Right ventricle myocardium inferior (tissue), 1 donor: ENCODE data around the gene NSD1. TPM values are rescaled to one million over a fixed set of nuclear protein-coding genes. Genes with fewer than 3 reads are reported as not detected.
"Not testable (repeated sequence)": the region's sequence is repeated elsewhere in the genome, so short reads cannot be mapped to it uniquely, and the experiment has no call there.

ENCODE experiments used
- ATAC-seq: fragments of 200-7000 bp; cut with Tn5 transposase; one replicate; pipeline ENCODE4 v1.9.1; 2020; ENCODE audit warnings: mild to moderate bottlenecking, moderate library complexity
- DNase-seq: peaks from one replicate; pipeline ENCODE4 v3.0.0; 2021; ENCODE audit errors: missing footprints
- intact Hi-C: fragments of 100-400 bp; cut with DNase I; formaldehyde crosslinking; loops from one replicate; pipeline ENCODE4 v1.11.0; 2022
- total RNA-seq: library from RNA; stranded (reverse); fragmentation: NEBNext Ultra II Directional; extraction: Animal tissue kit (Norgen Biotek cat#: 25700); gene quantifications from one replicate; pipeline ENCODE4 v1.2.1, GENCODE V29; 2021
- donor health status: DM: no; HTN: yes; CAD: no; lungs with severe emphysema.

Gene NSD1
- total RNA-seq, 1 donor from 2014 or later, result 36.1 TPM

GRCh38 chr5:177328545-177329231 lies 195.1 kb downstream of the NSD1 start:
- intact Hi-C loops, result no loop called here
- DNase-seq, result peak; percentile 48
- ATAC-seq, result no peak

GRCh38 chr5:177329883-177330282 lies 196.3 kb downstream of the NSD1 start:
- DNase-seq (no peak), ATAC-seq (no peak)
- intact Hi-C loops, result no loop called here

DNA sequence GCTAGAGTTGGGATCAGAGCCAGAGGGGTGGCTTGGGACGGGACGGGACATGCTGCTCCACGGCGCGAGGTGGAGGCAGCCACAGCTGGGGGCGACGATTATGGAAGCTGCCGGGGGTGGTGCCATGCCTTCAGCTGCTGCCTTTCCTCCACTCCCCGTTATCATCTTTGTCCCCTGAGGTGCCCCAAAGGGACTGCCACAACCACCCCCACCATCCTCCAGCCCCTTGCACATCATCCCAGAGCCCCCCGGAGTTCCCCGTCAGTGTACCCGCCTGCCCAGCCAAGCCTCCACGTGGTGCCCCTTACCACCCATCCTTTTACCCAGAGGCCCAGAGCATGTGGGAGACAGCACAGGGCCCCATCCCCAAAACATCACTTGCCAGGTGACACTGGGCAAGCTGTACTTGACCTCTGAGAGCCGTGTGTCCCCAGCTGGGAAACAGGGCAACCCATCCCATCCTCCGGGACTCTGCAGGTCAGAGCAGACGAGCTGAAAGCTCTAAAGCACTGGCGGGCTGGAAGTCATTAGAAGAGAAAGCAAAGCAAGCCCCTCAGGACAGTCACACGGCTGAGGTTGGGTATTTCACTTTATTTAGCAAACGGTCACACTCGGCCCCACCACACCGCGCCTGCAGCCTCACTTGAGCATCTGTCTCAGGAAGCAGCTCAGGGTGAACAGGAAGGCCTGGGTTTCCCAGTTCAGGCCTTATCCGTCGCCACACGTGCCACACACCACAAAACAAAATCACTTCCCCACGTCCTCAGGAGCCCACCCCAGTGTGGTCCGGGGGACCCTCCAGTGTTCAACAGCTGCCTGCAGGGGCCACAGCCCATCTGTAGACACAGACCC lies 197.6 kb downstream of the NSD1 start:
- intact Hi-C loops, result no loop called here
- peak; percentile 35 for DNase-seq
- no peak for ATAC-seq

DNA sequence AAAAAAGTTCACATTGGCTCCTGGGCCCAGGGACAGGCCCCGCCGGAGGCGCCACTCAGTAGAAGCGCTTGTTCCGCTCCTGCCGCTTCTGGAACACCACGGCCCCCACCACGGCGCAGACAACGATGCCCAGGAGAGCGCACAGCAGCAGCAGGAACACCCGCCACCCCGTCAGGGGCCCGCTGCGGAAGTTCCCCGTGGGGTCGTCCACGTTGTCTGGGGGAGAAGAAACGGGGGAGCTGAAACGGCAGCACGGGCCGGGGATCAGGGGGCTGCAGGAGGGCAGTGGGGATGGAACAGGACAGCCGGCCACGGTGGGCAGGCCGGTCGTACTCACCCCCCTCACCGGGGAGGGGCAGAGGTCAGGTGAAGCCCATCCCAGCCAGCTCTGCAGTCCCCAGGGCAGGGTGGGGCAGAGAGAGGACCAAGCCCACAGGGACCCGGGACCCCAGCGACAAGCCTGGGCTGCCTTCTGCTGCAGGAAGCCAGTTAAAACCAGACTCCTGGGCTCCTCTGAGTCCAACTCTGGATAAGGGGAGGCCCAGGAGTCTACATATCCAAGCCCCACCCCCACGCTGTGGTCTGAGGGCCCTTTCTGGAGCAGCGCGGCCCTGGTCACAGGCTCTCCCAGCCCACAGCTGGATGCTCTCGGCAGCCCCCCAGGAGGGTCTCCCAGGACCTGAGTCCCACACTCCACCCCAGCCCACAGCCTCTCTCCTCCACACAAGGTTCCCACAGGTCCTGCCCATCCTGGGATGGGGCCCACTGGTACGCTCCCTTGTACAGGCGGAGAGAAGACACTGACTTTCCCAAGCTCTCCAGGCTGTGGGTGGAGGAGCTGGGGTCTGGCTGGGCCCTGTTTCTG lies 198.7 kb downstream of the NSD1 start:
- intact Hi-C loops, result no loop called here
- DNase-seq (no peak), ATAC-seq (no peak)

GRCh38 chr5:177332896-177333260 lies 199.3 kb downstream of the NSD1 start:
- ATAC-seq (no peak), DNase-seq (peak; percentile 53)
- intact Hi-C loops, result no loop called here

DNA sequence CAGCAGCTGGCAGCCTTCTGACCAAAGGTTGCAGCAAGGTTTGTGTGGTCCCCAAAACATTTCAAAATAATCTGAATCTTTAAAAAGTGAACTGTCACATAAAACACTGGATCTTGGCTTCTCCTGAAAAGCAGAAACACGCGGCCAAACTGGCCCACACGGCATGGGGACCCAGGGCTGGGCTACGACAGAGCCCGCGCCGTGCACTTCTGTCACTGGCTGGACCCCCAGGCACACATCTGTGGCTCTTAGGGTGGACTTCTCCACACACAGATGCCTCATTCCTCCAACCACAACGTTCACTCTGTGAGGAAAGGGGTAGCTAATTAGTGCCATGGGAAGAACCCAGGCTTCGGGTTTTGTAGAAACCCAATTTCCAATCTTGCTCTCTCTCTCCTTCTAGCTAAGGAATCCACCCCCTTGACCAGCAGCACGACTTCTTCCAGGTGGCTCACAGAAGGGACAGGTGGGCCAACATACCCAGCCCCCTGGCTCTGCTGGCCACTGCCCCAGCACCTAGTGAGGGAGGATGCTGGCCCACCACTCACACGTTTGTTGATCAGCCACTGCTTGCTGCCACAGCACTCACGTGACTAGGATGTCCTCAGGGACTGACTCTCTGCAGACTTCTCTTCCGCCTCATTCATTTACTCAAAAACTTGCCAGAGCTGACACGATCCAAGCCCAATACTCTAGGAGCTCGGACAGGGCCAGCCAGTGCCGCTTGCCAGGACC lies 200.0 kb downstream of the NSD1 start:
- no peak for DNase-seq
- no peak for ATAC-seq
- intact Hi-C loops, result no loop called here

DNA sequence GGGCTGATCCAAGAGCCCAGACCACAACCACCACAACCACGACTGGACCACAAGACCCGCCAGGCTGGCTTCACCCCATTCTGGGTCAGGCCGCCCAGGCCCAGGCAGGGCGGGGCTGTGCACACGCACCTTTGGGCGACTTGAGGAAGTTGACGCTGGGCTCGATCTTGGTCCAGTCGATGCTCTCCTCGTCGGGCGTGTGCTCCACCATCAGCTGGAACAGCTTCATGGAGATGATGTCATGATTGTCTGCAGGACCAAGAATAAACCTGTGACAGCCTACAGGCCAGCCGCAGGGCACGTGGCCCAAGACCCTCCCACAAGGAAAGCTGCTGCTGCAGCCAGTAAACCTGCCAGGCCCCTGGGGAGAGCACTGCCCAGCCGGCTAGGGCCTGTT lies 200.6 kb downstream of the NSD1 start:
- DNase-seq, result peak; percentile 23
- no peak for ATAC-seq
- intact Hi-C loops, result no loop called here

- ATAC-seq (peak; percentile 76), DNase-seq (peak; percentile 42)
- intact Hi-C loops, result no loop called here
Observed at GRCh38 chr5:177334781-177335700, 201.5 kb downstream of the NSD1 start.

GRCh38 chr5:177335701-177336065 lies 202.1 kb downstream of the NSD1 start:
- peak; percentile 36 for ATAC-seq
- intact Hi-C loops, result no loop called here
- peak; percentile 58 for DNase-seq

- no peak for ATAC-seq
- intact Hi-C loops, result no loop called here
- peak; percentile 48 for DNase-seq
Observed at GRCh38 chr5:177336112-177336511, 202.5 kb downstream of the NSD1 start.

- intact Hi-C loops, result no loop called here
- ATAC-seq (no peak), DNase-seq (peak; percentile 27)
Observed at GRCh38 chr5:177336603-177337494, 203.3 kb downstream of the NSD1 start.

DNA sequence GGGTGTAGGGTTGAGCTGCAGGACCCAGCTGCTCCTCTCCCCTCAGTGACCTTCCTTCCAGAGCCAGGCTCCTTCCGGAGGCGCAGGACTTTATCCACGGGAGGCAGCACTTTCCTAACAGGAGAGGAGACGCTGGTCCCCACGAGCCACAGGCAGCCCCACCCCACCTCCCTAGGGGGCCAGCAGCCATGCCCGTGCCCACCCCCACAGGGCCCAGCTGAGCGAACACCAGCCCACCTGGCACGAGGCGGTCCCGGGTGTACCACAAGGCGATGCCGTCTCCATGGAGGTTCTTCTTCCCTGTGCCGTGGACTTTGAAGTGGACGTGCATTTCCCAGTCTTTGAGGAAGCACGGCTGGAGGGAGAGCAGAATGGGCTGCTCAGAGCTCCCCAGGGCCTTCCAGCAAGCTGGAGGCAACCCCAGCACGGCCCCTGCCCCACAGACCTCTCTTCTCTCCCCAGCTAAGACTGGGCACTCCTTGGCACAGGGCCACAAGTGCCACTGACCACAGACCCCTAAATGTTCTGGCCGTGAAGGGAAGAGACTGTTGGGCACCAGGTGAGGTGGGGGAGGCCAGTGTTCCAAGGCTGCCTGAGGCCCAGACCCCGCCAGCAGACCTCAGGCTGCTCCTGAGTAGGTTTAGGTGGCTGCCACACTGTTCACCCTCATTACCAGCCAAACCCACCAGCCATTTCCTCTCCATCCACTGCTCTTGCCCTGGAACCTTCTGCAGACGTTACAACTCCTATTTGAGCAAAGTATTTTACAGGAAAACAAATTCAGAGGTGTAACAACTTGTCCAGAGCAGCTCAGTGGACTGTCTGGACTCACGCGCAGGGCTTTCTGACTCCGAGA lies 204.9 kb downstream of the NSD1 start:
- DNase-seq (no peak), ATAC-seq (no peak)
- intact Hi-C loops, result no loop called here

DNA sequence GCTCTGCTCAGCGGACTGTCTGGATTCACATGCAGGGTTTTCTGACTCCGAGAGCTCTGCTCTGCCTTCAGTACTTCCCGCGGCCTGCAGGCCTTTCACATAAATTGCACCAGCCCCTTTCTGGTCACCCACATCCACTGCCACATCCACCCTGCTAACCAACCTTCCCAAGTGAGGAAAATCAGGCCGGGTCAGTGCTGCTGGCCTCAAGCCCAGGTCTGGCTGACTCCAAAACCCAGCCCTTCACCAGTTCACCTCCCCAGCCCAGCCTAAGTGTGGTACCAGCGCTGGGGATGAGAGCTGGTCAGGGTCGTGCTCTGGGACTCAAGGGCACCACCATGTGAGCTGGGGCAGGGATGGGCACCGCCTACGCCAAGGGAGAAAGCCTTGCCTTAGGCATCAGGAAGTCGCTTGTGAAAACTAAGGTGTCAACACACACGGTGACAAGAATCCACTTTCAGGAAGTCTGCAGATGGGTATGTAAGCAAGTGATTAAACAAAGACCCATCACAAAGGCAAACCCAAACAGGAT lies 205.6 kb downstream of the NSD1 start:
- no peak for ATAC-seq
- intact Hi-C loops, result no loop called here
- peak; percentile 53 for DNase-seq

DNA sequence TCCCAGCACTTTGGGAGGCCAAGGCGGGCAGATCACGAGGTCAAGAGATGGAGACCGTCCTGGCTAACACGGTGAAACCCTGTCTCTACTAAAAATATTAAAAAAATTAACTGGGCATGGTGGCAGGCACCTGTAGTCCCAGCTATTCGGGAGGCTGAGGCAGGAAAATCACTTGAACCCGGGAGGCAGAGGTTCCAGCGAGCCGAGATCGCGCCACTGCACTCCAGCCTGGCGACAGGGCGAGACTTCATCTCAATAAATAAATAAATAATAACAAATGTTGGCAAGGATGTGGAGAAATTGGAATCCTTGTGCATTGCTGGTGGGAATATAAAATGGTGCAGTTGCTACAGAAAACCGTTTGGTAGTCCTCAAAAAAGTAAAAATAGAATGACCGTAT lies 209.4 kb downstream of the NSD1 start:
- DNase-seq, intact Hi-C loops: not testable (repeated sequence)

GRCh38 chr5:177343777-177344176 lies 210.2 kb downstream of the NSD1 start:
- DNase-seq, result no peak
- intact Hi-C loops, result no loop called here
- no peak for ATAC-seq

More for the DNA sequence above, 209.4 kb downstream of the NSD1 start:
- ATAC-seq, result not testable (repeated sequence)

- ATAC-seq, result no peak
- DNase-seq, result no peak
- intact Hi-C loops, result no loop called here
Observed at GRCh38 chr5:177344891-177345290, 211.3 kb downstream of the NSD1 start.
